ENCODE results near the gene GNAL. TPM values are rescaled to one million over a fixed set of nuclear protein-coding genes. Genes with fewer than 3 reads are reported as not detected.

GNAL gene
- total RNA-seq, 2 donors from 2014 or later, result 2.1 to 33.0 TPM

DNA sequence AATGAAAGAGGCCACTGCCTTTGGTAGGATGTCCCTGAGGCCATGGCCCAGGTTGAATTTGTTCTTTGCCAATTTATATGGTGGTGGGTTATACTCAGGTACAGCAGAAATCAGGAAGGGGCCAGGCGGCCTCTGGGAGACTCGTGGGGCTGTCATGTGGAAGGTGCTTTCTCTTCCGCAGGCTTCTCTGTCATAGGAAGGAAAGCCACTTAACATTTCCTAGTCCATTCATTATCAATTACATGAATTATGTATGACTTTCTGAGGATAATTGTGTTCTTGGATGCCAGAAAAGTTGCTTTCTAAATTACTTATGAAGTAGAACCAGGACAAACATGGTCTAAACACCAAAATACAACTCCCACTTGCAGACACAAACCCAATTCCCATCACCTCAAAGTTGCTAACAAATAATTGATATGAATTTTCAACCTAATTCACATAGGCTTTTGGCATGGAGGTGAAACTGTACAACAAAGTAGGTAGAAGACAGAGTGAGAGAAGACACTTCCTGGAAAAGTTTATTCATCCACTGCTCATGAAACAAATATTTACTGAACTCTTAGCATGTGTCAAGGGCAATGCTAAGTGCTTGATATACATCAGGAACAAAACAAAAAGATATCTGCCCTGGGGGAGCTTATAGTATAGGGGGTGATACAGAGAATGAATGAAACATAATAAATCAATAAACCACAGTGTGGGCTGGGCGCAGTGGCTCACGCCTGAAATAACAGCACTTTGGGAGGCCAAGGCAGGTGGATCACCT lies 111.7 kb downstream of the GNAL start:
- Histone ChIP-seq H3K27me3 (no peaks in the 10 kb centered on the region), H3K4me3 (no peak overlapping the region), H3K4me1 (no peaks in the 10 kb centered on the region), H3K27ac (no peak overlapping the region), H3K9me3 (no peaks in the 10 kb centered on the region), H3K36me3 (replicated peaks in 1 of 2; ENCODE audit: insufficient read depth in 1 of 2, low read depth in 2 of 2) (no peaks in the 10 kb centered on the region)
- no peak for ATAC-seq
- TF ChIP-seq POLR2A (IDR thresholded peaks at IDR 0.05), result no peak
- TF ChIP-seq, protein P1, sequence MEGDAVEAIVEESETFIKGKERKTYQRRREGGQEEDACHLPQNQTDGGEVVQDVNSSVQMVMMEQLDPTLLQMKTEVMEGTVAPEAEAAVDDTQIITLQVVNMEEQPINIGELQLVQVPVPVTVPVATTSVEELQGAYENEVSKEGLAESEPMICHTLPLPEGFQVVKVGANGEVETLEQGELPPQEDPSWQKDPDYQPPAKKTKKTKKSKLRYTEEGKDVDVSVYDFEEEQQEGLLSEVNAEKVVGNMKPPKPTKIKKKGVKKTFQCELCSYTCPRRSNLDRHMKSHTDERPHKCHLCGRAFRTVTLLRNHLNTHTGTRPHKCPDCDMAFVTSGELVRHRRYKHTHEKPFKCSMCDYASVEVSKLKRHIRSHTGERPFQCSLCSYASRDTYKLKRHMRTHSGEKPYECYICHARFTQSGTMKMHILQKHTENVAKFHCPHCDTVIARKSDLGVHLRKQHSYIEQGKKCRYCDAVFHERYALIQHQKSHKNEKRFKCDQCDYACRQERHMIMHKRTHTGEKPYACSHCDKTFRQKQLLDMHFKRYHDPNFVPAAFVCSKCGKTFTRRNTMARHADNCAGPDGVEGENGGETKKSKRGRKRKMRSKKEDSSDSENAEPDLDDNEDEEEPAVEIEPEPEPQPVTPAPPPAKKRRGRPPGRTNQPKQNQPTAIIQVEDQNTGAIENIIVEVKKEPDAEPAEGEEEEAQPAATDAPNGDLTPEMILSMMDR (IDR thresholded peaks at IDR 0.05), result no peak
- no peak for DNase-seq
- WGBS, 2 donors, result 75 to 84% methylated on average over 5 of the region's 5 CpGs
- intact Hi-C loops (cut with DNase I), result no loop called here

DNA sequence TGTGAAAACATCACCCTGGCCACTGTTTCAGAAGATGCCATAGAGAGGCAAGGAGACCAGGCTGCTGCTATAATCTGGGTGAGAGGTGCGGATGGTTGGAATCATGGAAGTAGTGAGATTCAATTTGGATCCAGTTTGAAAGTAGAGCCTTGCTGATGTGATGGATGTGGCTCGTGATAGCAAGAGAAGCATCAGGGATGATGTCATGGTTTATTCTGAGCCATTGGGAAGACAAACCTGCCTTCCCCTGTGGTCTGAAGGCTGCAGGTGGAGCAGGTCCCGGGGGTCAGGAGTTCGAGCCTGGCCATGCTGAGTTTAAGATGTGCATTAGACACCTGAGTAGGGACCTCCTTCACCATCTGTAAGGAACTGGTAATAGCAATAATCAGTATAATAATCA lies 112.5 kb downstream of the GNAL start:
- WGBS, 2 donors, result 75 to 82% methylated on average over 4 of the region's 4 CpGs
- no peak for ATAC-seq

DNA sequence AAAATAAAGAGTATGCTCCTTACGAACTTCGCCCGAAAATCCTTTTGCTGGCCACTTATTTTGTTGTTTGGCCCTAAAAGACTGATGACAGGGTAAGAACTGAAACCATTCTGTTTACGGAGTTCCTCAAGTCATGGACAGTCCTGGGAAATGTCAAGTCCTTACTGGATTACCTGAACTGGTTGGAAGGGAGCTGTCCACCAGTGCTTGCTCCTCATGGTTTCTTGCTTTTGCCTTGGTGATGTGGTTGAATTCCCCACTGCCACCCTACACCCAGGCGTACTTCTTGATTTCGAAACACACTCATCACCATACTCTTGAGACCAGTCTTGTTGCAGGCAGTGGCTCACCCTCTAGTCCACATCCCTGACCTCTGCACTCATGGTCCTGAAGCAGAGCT lies 113.1 kb downstream of the GNAL start:
- DNase-seq (no peak), ATAC-seq (no peak)
- no peaks in the 10 kb centered on the region for H3K27me3 ChIP-seq
- TF ChIP-seq, protein P1 (IDR thresholded peaks at IDR 0.05), result no peak
- TF ChIP-seq POLR2A (IDR thresholded peaks at IDR 0.05), result no peak
- H3K27ac ChIP-seq, result no peak overlapping the region
- no peaks in the 10 kb centered on the region for H3K36me3 ChIP-seq (replicated peaks in 1 of 2; ENCODE audit: insufficient read depth in 1 of 2, low read depth in 2 of 2)
- WGBS, 2 donors, result 84 to 88% methylated on average over 6 of the region's 6 CpGs
- no peaks in the 10 kb centered on the region for H3K4me1 ChIP-seq
- no peaks in the 10 kb centered on the region for H3K9me3 ChIP-seq
- intact Hi-C loops (cut with DNase I), result no loop called here
- no peak overlapping the region for H3K4me3 ChIP-seq

More for the DNA sequence above, 112.5 kb downstream of the GNAL start:
- Histone ChIP-seq H3K4me3 (no peak overlapping the region), H3K27me3 (no peaks in the 10 kb centered on the region), H3K36me3 (replicated peaks in 1 of 2; ENCODE audit: insufficient read depth in 1 of 2, low read depth in 2 of 2) (no peaks in the 10 kb centered on the region), H3K27ac (no peak overlapping the region), H3K4me1 (no peaks in the 10 kb centered on the region), H3K9me3 (no peaks in the 10 kb centered on the region)
- no peak for TF ChIP-seq POLR2A (IDR thresholded peaks at IDR 0.05)
- TF ChIP-seq, protein P1 (IDR thresholded peaks at IDR 0.05), result no peak
- no peak for DNase-seq
- intact Hi-C loops (cut with DNase I), result no loop called here

DNA sequence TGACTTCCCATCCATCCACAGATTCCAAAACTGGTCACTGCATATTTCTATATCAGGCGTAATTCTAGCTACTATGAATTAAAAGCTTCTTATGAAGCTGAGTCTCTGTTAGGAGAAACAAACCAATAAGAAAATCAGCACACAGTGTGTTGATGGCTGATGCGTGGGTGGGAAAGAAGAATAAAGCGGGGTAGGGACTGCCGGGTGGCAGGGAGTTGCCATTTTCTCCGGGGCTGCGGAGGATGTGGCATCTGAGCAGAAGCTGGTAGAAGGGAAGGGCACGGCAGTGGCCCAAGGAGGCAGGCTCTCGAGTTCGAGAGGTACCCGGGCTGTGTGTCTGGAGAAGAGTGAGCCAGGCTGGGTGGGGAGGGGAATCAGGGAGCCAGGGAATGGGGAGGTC lies 113.5 kb downstream of the GNAL start:
- ATAC-seq (no peak), DNase-seq (no peak)
- 71 to 85% methylated on average over 10 of the region's 10 CpGs for whole genome bisulfite sequencing, 2 donors
- TF ChIP-seq POLR2A (IDR thresholded peaks at IDR 0.05), result no peak
- TF ChIP-seq, protein P1 (IDR thresholded peaks at IDR 0.05), result no peak
- Histone ChIP-seq H3K36me3 (replicated peaks in 1 of 2; ENCODE audit: insufficient read depth in 1 of 2, low read depth in 2 of 2) (no peaks in the 10 kb centered on the region), H3K9me3 (no peaks in the 10 kb centered on the region), H3K27ac (no peak overlapping the region), H3K4me3 (no peak overlapping the region), H3K27me3 (no peaks in the 10 kb centered on the region), H3K4me1 (no peaks in the 10 kb centered on the region)
- intact Hi-C loops (cut with DNase I), result no loop called here

DNA sequence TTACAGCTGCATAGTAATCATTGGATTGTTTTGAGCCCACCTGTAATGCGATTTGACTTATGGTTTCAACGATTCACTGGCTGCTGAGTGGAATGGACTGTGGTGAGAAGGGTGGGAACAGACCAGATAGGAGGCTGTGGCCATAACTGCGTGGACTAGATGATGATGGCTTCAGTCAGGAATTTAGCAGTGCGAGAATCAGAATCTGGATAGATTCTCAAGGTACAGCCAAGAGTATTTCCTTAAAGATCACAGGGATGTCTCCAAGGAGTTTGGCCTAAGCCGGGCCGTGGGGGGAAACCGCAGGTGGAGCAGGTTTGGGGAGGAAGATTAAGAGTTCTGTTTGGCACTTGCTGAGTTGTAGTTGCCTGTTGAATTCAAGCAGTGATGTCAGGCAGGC lies 118.2 kb downstream of the GNAL start:
- H3K4me3 ChIP-seq, result no peak overlapping the region
- H3K27ac ChIP-seq, result no peak overlapping the region
- H3K9me3 ChIP-seq, result no peaks in the 10 kb centered on the region
- 83 to 85% methylated on average over 7 of the region's 7 CpGs for whole genome bisulfite sequencing, 2 donors
- intact Hi-C loops (cut with DNase I), result no loop called here
- DNase-seq, result no peak
- no peaks in the 10 kb centered on the region for H3K36me3 ChIP-seq (replicated peaks in 1 of 2; ENCODE audit: insufficient read depth in 1 of 2, low read depth in 2 of 2)
- no peak for TF ChIP-seq POLR2A (IDR thresholded peaks at IDR 0.05)
- TF ChIP-seq, protein P1 (IDR thresholded peaks at IDR 0.05), result no peak
- no peaks in the 10 kb centered on the region for H3K27me3 ChIP-seq
- H3K4me1 ChIP-seq, result no peaks in the 10 kb centered on the region
- no peak for ATAC-seq

Data from body of pancreas (tissue), 4 donors.